K562 (cell line): ENCODE results near the gene SCARF2. TPM values are rescaled to one million over a fixed set of nuclear protein-coding genes. Genes with fewer than 3 reads are reported as not detected.

Experiments
- CBFB ChIP-seq: sonication (generic); formaldehyde crosslinking; IDR thresholded peaks from 2 replicates; pipeline ENCODE4 v1.4.0; 2020; ENCODE audit warnings: mild to moderate bottlenecking, missing genetic modification reagents
- IRF9 ChIP-seq: fragments of 450-650 bp; IDR thresholded peaks from 2 replicates; pipeline ENCODE4 v1.6.1; 2016; ENCODE audit warnings: missing biosample characterization, missing genetic modification characterization
- KLF1 ChIP-seq: fragments of 450-650 bp; IDR thresholded peaks from 2 replicates; pipeline ENCODE4 v1.6.1; 2016; ENCODE audit warnings: missing genetic modification characterization, missing compliant biosample characterization
- OTX1 ChIP-seq: fragments of 450-650 bp; formaldehyde crosslinking; IDR thresholded peaks from 2 replicates; pipeline ENCODE4 v1.4.0; 2022; ENCODE audit warnings: mild to moderate bottlenecking
- SIX5 ChIP-seq, 2 experiments: IDR thresholded peaks; 2 replicates each; pipeline ENCODE4 v1.6.1; 2011; ENCODE audit warnings: low read length in 2 of 2, borderline replicate concordance in 1 of 2, low read depth in 1 of 2, mild to moderate bottlenecking in 1 of 2, moderate library complexity in 1 of 2; ENCODE audit not compliant: insufficient read depth in 1 of 2
- SRSF3 ChIP-seq: fragments of 200-400 bp; formaldehyde crosslinking; IDR thresholded peaks from 2 replicates; pipeline ENCODE4 v1.6.1; 2016; ENCODE audit warnings: mild to moderate bottlenecking, low read length, moderate library complexity; ENCODE audit not compliant: insufficient read depth
- ZNF282 ChIP-seq: sonication (generic); formaldehyde crosslinking; IDR thresholded peaks from 2 replicates; pipeline ENCODE4 v1.8.1; 2023; ENCODE audit warnings: missing genetic modification reagents
- ZNF384 ChIP-seq: IDR thresholded peaks from 2 replicates; pipeline ENCODE4 v1.6.1; 2012; ENCODE audit warnings: low read depth, low read length, improper control_type of control experiment
- ZNF507 ChIP-seq: conservative IDR thresholded peaks from 2 replicates; pipeline ENCODE4 v1.6.1; 2017; ENCODE audit warnings: missing genetic modification characterization, missing compliant biosample characterization
- ZNF609 ChIP-seq: sonication (generic); formaldehyde crosslinking; IDR thresholded peaks from 2 replicates; pipeline ENCODE4 v1.8.1; 2023; ENCODE audit warnings: missing genetic modification reagents, mild to moderate bottlenecking, borderline replicate concordance
- ZNF655 ChIP-seq: fragments of 250-450 bp; sonication (Bioruptor Pico); IDR thresholded peaks from 2 replicates; pipeline ENCODE4 v1.5.0; 2021
- ZNF707 ChIP-seq: fragments of 250-450 bp; sonication (Bioruptor Pico); conservative IDR thresholded peaks from 2 replicates; pipeline ENCODE4 v1.8.0; 2022; ENCODE audit warnings: inconsistent platforms, mild to moderate bottlenecking, moderate library complexity
- ZNF766 ChIP-seq: fragments of 200-800 bp; sonication (Bioruptor generic); conservative IDR thresholded peaks from 2 replicates; pipeline ENCODE4 v1.6.1; 2016; ENCODE audit warnings: missing genetic modification characterization, missing compliant biosample characterization
- polyA plus RNA-seq, 8 experiments: library from polyadenylated mRNA; depleted of rRNA in 4 of 8; stranded (reverse) in 5 of 8; unstranded in 3 of 8; fragments of >200 nt; fragmentation: Nextera tagmentation in 2 of 8; fragmentation: Illumina TruSeq in 1 of 8; extraction: Ambion mirVana in 2 of 8; extraction: Trizol in 1 of 8; gene quantifications; 2 replicates each; pipeline versions ENCODE4 v1.2.1 to v1.2.3, GENCODE V29; 2011 to 2014; ENCODE audit warnings: inconsistent platforms in 1 of 8, missing spikeins in 1 of 8
- total RNA-seq, 7 experiments: library from RNA; depleted of rRNA in 6 of 7; stranded (reverse); fragments of >200 nt in 6 of 7; fragmentation: Illumina TruSeq in 2 of 7; extraction: Trizol in 2 of 7; gene quantifications; 2 replicates each; pipeline versions ENCODE4 v1.2.1 to v1.2.3, GENCODE V29; 2011 to 2021; ENCODE audit warnings: low replicate concordance in 1 of 7
- TF ChIP-seq, protein P1 (sequence below): sonication (generic); formaldehyde crosslinking; IDR thresholded peaks from 2 replicates; pipeline ENCODE4 v1.8.0; 2022; ENCODE audit warnings: mild to moderate bottlenecking, missing genetic modification reagents

The SCARF2 gene
- total and polyA plus RNA-seq, 9 of the 15 experiments (the other 6 are each of a cell fraction or from before 2014, with no cell fraction given): 0.06 to 0.32 (median 0.21) TPM; not detected in 5

DNA sequence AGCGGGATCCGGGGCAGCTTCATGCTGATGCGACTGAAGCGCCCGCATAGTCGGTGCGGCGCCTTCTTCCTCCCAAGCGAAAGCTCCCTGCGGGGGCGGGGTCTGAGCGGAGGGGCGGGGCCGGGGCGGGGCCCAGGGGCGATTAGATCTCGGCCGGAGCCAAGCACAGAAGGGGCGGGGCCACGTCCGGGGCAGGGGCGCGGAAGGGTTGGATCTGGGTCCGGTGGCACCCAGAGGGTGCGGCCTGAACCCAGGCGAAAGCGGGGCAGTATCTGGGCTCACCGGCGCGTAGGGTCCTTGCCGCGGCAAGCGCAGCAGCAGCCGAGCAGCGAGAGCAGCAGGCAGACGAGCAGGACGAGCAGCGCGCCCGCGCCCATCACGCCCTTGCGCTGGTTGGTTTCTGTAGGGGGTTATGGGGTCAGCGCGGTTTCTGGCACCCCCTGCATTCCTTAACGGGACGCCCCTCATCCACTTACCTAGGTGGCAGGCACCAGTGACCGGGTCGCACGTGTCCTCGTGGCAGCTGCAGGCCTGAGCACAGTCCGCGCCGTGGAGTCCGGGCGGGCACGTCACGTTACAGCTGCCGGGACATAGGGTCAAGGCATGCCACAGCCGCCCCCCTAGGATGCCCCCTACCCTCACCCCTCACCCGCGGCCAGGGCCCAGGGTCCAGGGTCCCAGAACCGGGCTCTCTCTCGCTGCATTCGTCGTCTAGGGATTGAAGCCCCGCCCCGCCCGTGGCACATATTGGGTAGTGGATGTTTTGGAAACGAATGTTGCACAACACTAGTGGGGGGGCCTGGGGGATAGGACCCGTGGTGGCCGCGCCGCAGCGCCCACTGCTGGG, 8.1 kb downstream of the SCARF2 start (continued):
- no peak for TF ChIP-seq ZNF609
- no peak for TF ChIP-seq ZNF655 (CRISPR knock-in tag)
- TF ChIP-seq ZNF507 (tag): no peak
- no peak for TF ChIP-seq ZNF384
- TF ChIP-seq KLF1: peak; percentile 74; the same call in 1 of the 2 replicates
- no peak for TF ChIP-seq SIX5 (IDR thresholded peaks at IDR 0.05; ENCODE audit: borderline replicate concordance in 1 of 2, insufficient read depth in 1 of 2, low read depth in 1 of 2, low read length in 2 of 2)
- TF ChIP-seq, protein P1, sequence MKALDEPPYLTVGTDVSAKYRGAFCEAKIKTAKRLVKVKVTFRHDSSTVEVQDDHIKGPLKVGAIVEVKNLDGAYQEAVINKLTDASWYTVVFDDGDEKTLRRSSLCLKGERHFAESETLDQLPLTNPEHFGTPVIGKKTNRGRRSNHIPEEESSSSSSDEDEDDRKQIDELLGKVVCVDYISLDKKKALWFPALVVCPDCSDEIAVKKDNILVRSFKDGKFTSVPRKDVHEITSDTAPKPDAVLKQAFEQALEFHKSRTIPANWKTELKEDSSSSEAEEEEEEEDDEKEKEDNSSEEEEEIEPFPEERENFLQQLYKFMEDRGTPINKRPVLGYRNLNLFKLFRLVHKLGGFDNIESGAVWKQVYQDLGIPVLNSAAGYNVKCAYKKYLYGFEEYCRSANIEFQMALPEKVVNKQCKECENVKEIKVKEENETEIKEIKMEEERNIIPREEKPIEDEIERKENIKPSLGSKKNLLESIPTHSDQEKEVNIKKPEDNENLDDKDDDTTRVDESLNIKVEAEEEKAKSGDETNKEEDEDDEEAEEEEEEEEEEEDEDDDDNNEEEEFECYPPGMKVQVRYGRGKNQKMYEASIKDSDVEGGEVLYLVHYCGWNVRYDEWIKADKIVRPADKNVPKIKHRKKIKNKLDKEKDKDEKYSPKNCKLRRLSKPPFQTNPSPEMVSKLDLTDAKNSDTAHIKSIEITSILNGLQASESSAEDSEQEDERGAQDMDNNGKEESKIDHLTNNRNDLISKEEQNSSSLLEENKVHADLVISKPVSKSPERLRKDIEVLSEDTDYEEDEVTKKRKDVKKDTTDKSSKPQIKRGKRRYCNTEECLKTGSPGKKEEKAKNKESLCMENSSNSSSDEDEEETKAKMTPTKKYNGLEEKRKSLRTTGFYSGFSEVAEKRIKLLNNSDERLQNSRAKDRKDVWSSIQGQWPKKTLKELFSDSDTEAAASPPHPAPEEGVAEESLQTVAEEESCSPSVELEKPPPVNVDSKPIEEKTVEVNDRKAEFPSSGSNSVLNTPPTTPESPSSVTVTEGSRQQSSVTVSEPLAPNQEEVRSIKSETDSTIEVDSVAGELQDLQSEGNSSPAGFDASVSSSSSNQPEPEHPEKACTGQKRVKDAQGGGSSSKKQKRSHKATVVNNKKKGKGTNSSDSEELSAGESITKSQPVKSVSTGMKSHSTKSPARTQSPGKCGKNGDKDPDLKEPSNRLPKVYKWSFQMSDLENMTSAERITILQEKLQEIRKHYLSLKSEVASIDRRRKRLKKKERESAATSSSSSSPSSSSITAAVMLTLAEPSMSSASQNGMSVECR (CRISPR knock-in tag): no peak; the same call in 1 of the 2 replicates
- no peak for TF ChIP-seq ZNF766
- peak; percentile 72 for TF ChIP-seq CBFB (CRISPR knock-in tag)
- peak; percentile 49; the same call in 1 of the 2 replicates for TF ChIP-seq IRF9 (tag)
- peak; percentile 99 for TF ChIP-seq ZNF282
- no peak for TF ChIP-seq ZNF707 (CRISPR knock-in tag)
- no peak for TF ChIP-seq SRSF3
- no peak for TF ChIP-seq OTX1
